D721Med (cell line): Measurements from ENCODE around the gene MAZ.

ENCODE experiments used
- DNase-seq: peaks from one replicate; pipeline ENCODE4 v3.0.0; 2011; ENCODE audit warnings: low spot score; ENCODE audit not compliant: insufficient read length
- FAIRE-seq: peaks from 2 replicates; lab custom pipeline; 2011; peaks lifted over from hg19 to GRCh38; lab: Jason Lieb, UNC
- TF ChIP-seq, protein P1 (sequence below): IDR thresholded peaks from 2 replicates; pipeline ENCODE4 v1.5.1; 2012; ENCODE audit warnings: mild to moderate bottlenecking, control low read depth; ENCODE audit not compliant: insufficient read depth; ENCODE audit errors: missing control alignments

MAZ gene

DNA sequence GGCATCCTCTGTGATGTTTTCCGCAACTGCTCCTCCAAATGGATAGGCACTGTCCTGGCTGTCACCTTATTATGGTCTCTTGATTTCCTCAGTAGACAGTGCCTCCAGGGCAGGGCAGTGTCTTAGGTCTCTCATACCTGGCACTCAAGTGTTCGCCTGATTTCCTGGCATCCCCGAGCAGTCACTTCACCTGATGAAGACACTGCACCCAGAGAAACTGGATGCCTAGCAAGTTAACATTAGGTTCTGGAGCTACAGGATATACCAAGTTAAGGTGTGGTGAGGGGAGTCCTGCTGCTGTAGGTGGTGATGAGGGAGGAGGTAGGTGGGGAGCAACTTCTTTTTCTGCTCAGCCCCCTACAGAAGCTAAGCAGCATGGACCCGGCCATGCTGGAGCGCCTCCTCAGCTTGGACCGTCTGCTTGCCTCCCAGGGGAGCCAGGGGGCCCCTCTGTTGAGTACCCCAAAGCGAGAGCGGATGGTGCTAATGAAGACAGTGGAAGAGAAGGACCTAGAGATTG lies 3.9 kb upstream of the MAZ start:
- DNase-seq (no peak), FAIRE-seq (no peak)
- TF ChIP-seq, protein P1, sequence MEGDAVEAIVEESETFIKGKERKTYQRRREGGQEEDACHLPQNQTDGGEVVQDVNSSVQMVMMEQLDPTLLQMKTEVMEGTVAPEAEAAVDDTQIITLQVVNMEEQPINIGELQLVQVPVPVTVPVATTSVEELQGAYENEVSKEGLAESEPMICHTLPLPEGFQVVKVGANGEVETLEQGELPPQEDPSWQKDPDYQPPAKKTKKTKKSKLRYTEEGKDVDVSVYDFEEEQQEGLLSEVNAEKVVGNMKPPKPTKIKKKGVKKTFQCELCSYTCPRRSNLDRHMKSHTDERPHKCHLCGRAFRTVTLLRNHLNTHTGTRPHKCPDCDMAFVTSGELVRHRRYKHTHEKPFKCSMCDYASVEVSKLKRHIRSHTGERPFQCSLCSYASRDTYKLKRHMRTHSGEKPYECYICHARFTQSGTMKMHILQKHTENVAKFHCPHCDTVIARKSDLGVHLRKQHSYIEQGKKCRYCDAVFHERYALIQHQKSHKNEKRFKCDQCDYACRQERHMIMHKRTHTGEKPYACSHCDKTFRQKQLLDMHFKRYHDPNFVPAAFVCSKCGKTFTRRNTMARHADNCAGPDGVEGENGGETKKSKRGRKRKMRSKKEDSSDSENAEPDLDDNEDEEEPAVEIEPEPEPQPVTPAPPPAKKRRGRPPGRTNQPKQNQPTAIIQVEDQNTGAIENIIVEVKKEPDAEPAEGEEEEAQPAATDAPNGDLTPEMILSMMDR: no peak

DNA sequence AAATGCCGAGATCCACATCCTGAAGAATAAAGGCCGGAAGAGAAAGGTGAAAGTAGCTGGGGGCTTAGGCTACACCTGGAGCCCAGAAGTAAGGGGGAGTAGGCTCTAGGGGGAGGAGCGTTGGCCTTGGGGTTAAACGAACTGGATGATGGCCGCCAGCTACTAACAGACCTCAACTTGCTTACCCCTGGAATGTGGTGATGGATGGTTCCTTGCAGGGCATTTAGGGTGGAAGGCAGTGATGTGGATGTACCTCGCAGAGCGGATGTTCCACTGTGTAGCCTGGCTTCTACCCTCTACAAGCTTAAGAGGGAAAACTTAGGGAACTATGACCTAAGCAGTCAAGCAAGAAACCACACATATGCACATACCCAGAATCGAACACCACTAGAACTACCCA lies 2.3 kb upstream of the MAZ start:
- TF ChIP-seq, protein P1: no peak
- DNase-seq: no peak
- FAIRE-seq: no peak

DNA sequence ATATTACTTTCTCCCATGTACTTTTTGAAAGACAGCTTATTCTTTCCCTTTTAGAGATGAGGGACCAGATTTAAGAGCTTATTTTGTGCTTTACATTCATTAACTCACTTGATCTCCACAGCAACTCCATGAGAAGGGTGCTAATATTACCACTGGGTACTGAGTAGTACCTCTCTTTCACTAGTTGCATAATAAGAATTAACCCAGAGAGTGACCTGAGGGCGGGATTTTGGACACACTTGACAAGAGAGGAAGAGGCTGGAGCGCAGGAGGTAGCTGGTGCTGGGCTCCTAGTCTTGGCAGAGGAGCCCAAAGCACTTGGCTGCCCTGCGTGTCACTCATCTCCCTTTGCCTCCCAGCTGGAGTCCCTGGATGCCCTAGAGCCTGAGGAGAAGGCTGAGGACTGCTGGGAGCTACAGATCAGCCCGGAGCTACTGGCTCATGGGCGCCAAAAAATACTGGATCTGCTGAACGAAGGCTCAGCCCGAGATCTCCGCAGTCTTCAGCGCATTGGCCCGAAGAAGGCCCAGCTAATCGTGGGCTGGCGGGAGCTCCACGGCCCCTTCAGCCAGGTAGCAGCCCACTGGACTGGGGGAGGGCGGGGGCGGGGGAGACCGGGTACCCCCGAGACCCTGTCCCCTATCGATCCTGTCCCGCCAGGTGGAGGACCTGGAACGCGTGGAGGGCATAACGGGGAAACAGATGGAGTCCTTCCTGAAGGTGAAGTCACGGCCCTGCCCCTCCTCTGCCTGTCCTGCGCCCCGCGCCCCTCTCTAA lies 1.7 kb upstream of the MAZ start:
- DNase-seq (no peak), FAIRE-seq (no peak)

DNA sequence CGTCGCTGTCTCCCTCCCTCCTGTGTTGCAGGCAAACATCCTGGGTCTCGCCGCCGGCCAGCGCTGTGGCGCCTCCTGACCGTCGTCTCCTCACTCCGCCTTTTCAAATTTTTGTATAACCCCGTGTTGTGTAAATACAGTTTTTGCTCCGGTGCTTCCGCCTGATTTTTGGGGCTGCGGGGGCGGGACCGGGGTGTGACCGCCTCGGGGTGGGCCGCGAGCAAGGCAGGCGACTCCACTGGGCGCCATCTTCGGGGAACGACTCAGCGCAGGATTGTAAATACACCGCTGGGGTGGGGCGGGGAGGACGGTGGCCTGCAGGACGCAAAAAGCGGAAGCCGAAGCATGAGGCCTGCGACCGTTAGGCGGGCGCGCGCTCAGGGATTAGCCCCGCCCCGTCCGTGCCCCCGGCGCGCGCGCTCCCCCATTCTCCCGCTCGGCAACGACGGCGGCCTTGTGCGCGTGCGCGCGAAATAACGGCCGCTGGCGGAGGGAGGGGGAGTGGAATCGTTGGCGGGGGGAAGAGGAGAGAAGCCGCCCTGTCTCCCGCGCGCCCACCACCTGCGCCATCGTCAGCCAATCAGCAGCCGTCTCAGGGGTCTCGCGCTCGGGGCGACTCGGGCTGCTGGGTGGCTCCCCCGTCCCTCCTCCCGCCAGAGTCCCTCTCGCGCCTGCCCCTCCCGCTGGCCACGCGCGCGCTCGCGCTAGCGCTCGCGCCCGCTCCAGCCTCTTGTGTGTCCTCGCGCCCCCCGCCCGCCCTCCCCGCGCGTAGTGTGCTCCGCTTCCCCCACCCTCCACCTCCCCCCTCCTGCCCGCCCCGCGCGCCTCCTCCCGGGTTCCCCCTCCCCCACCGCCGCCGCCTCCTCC lies 864 bp upstream of the MAZ start:
- no peak for FAIRE-seq
- TF ChIP-seq, protein P1: no peak
- DNase-seq: peak; percentile 76

More for the DNA sequence above, 1.7 kb upstream of the MAZ start:
- TF ChIP-seq, protein P1: no peak

DNA sequence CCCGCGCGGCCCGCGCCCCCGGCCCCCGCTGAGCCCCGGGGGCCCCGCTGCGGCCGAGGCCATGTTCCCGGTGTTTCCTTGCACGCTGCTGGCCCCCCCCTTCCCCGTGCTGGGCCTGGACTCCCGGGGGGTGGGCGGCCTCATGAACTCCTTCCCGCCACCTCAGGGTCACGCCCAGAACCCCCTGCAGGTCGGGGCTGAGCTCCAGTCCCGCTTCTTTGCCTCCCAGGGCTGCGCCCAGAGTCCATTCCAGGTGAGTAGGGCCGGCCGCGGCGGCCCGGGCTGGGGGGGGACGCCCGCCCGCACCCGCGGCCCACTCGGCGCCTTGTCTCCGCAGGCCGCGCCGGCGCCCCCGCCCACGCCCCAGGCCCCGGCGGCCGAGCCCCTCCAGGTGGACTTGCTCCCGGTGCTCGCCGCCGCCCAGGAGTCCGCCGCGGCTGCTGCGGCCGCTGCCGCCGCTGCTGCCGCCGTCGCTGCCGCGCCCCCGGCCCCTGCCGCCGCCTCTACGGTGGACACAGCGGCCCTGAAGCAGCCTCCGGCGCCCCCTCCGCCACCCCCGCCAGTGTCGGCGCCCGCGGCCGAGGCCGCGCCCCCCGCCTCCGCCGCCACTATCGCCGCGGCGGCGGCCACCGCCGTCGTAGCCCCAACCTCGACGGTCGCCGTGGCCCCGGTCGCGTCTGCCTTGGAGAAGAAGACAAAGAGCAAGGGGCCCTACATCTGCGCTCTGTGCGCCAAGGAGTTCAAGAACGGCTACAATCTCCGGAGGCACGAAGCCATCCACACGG lies 504 bp downstream of the MAZ start:
- no peak for DNase-seq
- FAIRE-seq: no peak
- TF ChIP-seq, protein P1: no peak

DNA sequence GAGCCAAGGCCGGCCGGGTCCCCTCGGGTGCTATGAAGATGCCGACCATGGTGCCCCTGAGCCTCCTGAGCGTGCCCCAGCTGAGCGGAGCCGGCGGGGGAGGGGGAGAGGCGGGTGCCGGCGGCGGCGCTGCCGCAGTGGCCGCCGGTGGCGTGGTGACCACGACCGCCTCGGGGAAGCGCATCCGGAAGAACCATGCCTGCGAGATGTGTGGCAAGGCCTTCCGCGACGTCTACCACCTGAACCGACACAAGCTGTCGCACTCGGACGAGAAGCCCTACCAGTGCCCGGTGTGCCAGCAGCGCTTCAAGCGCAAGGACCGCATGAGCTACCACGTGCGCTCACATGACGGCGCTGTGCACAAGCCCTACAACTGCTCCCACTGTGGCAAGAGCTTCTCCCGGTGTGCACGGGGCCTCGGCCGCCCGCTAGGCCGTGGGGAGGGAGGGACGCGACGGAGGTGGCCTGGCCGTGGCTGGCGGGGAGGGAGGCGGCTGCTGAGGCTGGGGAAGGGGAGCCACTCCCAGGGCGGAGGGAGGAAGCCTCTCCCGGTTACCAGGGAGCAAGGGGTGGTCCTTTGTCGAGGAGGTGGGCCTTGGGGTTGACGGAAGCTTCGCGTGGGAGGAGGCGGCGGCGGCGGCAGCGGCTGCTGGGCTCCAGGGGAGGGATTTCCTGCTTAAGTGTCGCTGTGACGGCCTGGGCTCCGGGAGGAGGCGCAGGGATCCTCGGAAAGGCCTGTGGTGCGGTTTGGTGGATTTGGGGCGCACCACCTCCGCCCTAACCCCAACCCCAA lies 1.3 kb downstream of the MAZ start:
- DNase-seq (no peak), FAIRE-seq (no peak)
- TF ChIP-seq, protein P1: peak; percentile 41
